D721Med (cell line): ENCODE measurements around the gene MPP7.

Experiments
- DNase-seq: peaks from one replicate; pipeline ENCODE4 v3.0.0; 2011; ENCODE audit warnings: low spot score; ENCODE audit not compliant: insufficient read length
- FAIRE-seq: peaks from 2 replicates; lab custom pipeline; 2011; peaks lifted over from hg19 to GRCh38; lab: Jason Lieb, UNC
- TF ChIP-seq, protein P1 (sequence below): IDR thresholded peaks from 2 replicates; pipeline ENCODE4 v1.5.1; 2012; ENCODE audit warnings: mild to moderate bottlenecking, control low read depth; ENCODE audit not compliant: insufficient read depth; ENCODE audit errors: missing control alignments

MPP7 gene

DNA sequence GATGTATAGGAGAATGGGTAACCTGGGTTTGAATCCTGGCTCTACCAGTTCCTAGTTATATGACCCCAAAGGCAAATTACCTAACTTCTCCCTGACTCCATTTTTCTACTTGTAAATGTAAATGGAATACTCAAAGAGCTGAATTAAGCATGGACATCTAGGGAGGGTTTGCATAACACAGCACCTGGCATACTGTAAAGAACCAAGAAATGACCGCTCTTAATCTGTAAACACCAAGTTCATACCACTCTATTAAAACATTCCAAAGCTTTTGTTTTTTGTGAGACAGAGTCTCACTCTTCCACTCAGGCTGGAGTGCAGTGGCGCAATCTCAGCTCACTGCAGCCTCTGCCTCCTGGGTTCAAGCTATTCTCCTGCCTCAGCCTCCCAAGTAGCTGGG lies 19.6 kb downstream of the MPP7 start:
- FAIRE-seq, result no peak
- TF ChIP-seq, protein P1, sequence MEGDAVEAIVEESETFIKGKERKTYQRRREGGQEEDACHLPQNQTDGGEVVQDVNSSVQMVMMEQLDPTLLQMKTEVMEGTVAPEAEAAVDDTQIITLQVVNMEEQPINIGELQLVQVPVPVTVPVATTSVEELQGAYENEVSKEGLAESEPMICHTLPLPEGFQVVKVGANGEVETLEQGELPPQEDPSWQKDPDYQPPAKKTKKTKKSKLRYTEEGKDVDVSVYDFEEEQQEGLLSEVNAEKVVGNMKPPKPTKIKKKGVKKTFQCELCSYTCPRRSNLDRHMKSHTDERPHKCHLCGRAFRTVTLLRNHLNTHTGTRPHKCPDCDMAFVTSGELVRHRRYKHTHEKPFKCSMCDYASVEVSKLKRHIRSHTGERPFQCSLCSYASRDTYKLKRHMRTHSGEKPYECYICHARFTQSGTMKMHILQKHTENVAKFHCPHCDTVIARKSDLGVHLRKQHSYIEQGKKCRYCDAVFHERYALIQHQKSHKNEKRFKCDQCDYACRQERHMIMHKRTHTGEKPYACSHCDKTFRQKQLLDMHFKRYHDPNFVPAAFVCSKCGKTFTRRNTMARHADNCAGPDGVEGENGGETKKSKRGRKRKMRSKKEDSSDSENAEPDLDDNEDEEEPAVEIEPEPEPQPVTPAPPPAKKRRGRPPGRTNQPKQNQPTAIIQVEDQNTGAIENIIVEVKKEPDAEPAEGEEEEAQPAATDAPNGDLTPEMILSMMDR, result no peak
- DNase-seq, result no peak

DNA sequence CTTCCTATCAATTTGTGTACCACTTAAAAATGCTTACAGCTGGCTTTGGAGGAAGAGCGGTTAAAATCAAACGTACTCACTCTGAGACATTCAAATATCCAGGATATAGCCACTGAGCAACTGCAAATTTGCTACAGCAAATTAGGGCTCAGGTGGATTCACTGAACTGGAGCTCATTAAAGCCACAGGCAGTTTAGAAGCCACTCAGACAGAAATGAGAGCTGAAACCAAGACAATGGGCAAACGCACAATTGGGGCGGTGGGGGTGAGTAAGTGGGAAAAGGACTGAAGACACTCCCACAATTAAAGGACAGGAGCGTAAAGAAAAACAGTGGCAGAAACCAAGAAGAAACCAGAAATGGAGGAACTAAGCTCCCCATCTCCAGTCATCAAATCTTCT lies 20.5 kb downstream of the MPP7 start:
- DNase-seq (no peak), FAIRE-seq (no peak)
- TF ChIP-seq, protein P1, result no peak

DNA sequence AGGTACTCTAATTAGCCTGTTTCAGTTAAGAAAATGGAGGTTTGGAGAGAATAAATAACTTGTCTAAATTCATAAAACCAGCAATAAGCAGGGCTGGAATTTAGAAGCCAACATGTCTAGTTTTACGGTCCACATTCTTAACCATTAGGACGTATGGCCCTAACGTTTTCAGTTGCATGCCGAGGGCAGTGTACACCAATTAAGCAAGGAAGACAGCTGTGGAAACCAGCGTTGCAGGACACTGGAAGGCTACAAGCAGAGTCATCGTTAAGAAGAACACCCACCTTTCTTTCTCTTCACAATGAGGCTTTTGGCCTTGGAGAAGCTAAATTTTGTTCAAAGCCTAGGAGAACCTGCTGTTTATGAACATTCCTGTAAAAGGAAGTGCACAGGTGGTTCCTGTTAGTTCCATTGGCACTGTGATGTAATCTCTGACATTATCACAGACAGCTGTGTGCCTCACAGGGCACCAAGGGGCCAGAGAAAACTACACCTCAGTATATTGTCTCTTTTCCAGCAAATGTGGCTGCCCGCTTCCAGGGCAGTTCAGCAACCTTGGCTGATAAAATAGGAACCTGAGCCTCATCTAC lies 21.0 kb downstream of the MPP7 start:
- TF ChIP-seq, protein P1, result no peak
- DNase-seq (no peak), FAIRE-seq (no peak)

DNA sequence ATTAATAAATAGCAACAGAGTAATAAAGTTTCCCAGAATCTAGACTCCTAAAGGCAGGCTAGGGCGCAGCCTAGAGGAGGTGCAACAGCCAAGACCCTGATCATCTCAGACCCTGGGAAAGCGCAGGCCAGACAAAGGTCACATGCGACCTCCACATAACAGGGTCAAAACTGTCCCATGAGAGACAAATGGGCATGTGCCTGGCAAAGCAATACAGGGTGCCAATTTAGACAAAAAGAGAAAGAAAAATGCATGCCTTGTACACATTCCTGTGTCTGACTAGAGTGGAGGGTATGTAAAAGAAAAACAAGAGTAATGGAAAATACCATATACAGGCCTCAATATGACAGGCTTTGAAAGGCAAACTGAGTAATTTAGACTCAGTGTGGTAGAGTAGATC lies 22.2 kb downstream of the MPP7 start:
- DNase-seq, result no peak
- TF ChIP-seq, protein P1, result no peak
- FAIRE-seq, result no peak

DNA sequence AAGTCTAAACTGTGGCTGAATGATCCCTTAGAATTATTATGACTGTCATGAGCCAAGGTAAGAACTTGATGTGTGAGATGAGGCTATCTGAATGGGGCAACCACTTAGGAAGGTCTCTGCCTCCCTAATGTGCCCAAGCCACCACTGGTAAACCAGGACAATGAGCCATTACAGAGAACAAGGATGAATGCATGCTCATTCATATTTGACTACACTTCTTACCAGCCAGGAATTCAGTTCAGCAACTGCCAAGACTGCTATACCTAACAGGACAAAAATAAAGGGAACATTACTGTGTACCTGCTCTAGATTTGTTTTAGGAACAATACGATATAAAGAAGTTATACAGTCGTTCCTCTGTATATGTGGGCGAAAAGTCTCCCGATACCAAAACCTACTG lies 23.0 kb downstream of the MPP7 start:
- FAIRE-seq, result peak; percentile 16
- TF ChIP-seq, protein P1, result no peak
- DNase-seq, result no peak

DNA sequence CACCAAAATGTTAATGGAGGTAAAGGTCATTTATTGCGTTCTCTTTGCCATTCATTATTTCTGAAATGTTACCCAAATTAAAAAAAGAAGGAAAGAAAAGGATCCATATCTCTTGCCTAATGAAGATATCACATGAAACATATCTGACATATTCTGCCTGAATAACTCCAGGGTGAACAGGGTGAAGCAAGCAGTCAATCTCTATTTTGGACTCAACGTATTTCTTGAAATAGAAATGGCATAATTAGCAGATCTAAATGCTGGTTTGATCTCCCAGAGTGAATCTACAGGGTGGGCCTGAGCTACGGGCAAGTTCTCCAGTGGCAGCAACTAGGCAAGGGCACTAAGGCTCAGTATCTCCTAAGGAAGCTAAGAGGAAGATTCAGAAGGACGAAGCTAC lies 24.0 kb downstream of the MPP7 start:
- no peak for FAIRE-seq
- TF ChIP-seq, protein P1, result no peak
- DNase-seq, result no peak

DNA sequence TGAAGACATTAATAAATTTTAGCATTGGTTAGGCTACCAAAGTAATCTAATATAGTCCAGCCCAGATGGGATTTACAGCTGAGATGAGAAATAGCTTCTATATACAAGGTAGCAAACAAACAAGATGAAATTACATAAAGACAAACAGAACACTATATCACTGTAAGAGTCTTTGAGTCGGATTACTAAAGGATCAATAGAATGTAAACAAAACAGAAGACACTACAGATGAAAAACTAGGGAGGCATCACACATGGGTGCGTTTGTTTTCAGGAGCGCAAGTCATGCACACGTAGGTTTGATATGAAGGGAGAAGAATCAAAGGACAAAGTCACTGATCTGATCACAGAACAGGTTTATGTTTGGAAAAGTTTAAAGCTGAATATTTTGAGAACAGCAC lies 26.5 kb downstream of the MPP7 start:
- no peak for FAIRE-seq
- TF ChIP-seq, protein P1, result no peak
- peak; percentile 41 for DNase-seq
